ENCODE data around the gene CFTR.

The CFTR gene

GRCh38 chr7:117567781-117568180, 88.0 kb downstream of the CFTR start:
- TF ChIP-seq CTCF (IDR thresholded peaks at IDR 0.05; ENCODE audit: low read depth, low read length, missing control alignments) = no peak
- in situ Hi-C loops (cut with HindIII; ENCODE audit: low pct_ligation_motif_present, low sequenced_read_pairs) = no loop called here
- Histone ChIP-seq H3K27me3 (replicated peaks) (no peaks in the 10 kb centered on the region), H3K27ac (no peak overlapping the region), H3K36me3 (replicated peaks) (no peaks in the 10 kb centered on the region), H3K4me3 (ENCODE audit: low read depth, low read length) (no peak overlapping the region)
- no peak for DNase-seq

GRCh38 chr7:117572856-117573620, 93.2 kb downstream of the CFTR start:
- no peaks in the 10 kb centered on the region for H3K36me3 ChIP-seq (replicated peaks)
- no peak for DNase-seq
- H3K27ac ChIP-seq = no peak overlapping the region
- H3K27me3 ChIP-seq (replicated peaks) = no peaks in the 10 kb centered on the region
- no peak overlapping the region for H3K4me3 ChIP-seq (ENCODE audit: low read depth, low read length)
- TF ChIP-seq CTCF (IDR thresholded peaks at IDR 0.05; ENCODE audit: low read depth, low read length, missing control alignments) = no peak
- in situ Hi-C loops (cut with HindIII; ENCODE audit: low pct_ligation_motif_present, low sequenced_read_pairs) = no loop called here

- DNase-seq = no peak
- Histone ChIP-seq H3K36me3 (replicated peaks) (no peaks in the 10 kb centered on the region), H3K27me3 (replicated peaks) (no peaks in the 10 kb centered on the region), H3K4me3 (ENCODE audit: low read depth, low read length) (no peak overlapping the region), H3K27ac (no peak overlapping the region)
- no peak for TF ChIP-seq CTCF (IDR thresholded peaks at IDR 0.05; ENCODE audit: low read depth, low read length, missing control alignments)
- in situ Hi-C loops (cut with HindIII; ENCODE audit: low pct_ligation_motif_present, low sequenced_read_pairs) = no loop called here
Measured at GRCh38 chr7:117581424-117581823, 101.6 kb downstream of the CFTR start.

GRCh38 chr7:117582219-117582704, 102.4 kb downstream of the CFTR start:
- in situ Hi-C loops (cut with HindIII; ENCODE audit: low pct_ligation_motif_present, low sequenced_read_pairs) = no loop called here
- peak; percentile 97 for DNase-seq
- TF ChIP-seq CTCF (IDR thresholded peaks at IDR 0.05; ENCODE audit: low read depth, low read length, missing control alignments) = no peak
- peak overlapping the region; percentile 21 for H3K27ac ChIP-seq
- no peaks in the 10 kb centered on the region for H3K36me3 ChIP-seq (replicated peaks)
- H3K27me3 ChIP-seq (replicated peaks) = no peaks in the 10 kb centered on the region
- H3K4me3 ChIP-seq (ENCODE audit: low read depth, low read length) = no peak overlapping the region

GRCh38 chr7:117587931-117588330, 108.1 kb downstream of the CFTR start:
- no peak for DNase-seq
- no peaks in the 10 kb centered on the region for H3K27me3 ChIP-seq (replicated peaks)
- no peak overlapping the region for H3K4me3 ChIP-seq (ENCODE audit: low read depth, low read length)
- in situ Hi-C loops (cut with HindIII; ENCODE audit: low pct_ligation_motif_present, low sequenced_read_pairs) = no loop called here
- H3K36me3 ChIP-seq (replicated peaks) = no peaks in the 10 kb centered on the region
- TF ChIP-seq CTCF (IDR thresholded peaks at IDR 0.05; ENCODE audit: low read depth, low read length, missing control alignments) = no peak
- no peak overlapping the region for H3K27ac ChIP-seq

Measured in brain microvascular endothelial cell (primary cell).